Measurements from ENCODE around the gene CRADD. TPM values are rescaled to one million over a fixed set of nuclear protein-coding genes. Genes with fewer than 3 reads are reported as not detected.

The CRADD gene
- total RNA-seq, 4 donors from 2014 or later: 11.8 to 49.5 (median 31.4) TPM

GRCh38 chr12:93915411-93915810 is 238.2 kb downstream of the CRADD start:
- ATAC-seq: no peak
- WGBS, 2 donors (ENCODE audit: low coverage in 1 of 2): 80% methylated on average over 1 of the region's 3 CpGs; no CpG with 5 or more reads in 1 of the 2 donors
- no peak overlapping the region for H3K4me3 ChIP-seq
- TF ChIP-seq POLR2A (IDR thresholded peaks at IDR 0.05): no peak
- no peak for TF ChIP-seq POLR2AphosphoS5 (IDR thresholded peaks at IDR 0.05)
- TF ChIP-seq CTCF (IDR thresholded peaks at IDR 0.05): no peak
- no peak for TF ChIP-seq EP300 (IDR thresholded peaks at IDR 0.05)
- H3K27ac ChIP-seq: no peak overlapping the region
- no peaks in the 10 kb centered on the region for H3K36me3 ChIP-seq
- no peaks in the 10 kb centered on the region for H3K27me3 ChIP-seq
- H3K4me1 ChIP-seq: peaks cover 0 to 6% (median 0%) of the 10 kb centered on the region in 3 donors
- H3K9me3 ChIP-seq: no peaks in the 10 kb centered on the region

GRCh38 chr12:93916402-93916801 is 239.2 kb downstream of the CRADD start:
- H3K4me3 ChIP-seq: no peak overlapping the region

GRCh38 chr12:93918262-93918661 is 241.1 kb downstream of the CRADD start:
- no peaks in the 10 kb centered on the region for H3K36me3 ChIP-seq
- 38 to 53% methylated on average over 2 to 5 of the region's 6 CpGs for WGBS, 2 donors (ENCODE audit: low coverage in 1 of 2)
- no peaks in the 10 kb centered on the region for H3K27me3 ChIP-seq
- H3K4me1 ChIP-seq: peaks cover 0 to 6% (median 0%) of the 10 kb centered on the region in 3 donors
- no peaks in the 10 kb centered on the region for H3K9me3 ChIP-seq
- ATAC-seq: peak; percentile 43
- TF ChIP-seq POLR2AphosphoS5 (IDR thresholded peaks at IDR 0.05): peak; percentile 32
- no peak for TF ChIP-seq EP300 (IDR thresholded peaks at IDR 0.05)
- no peak overlapping the region for H3K4me3 ChIP-seq
- H3K27ac ChIP-seq: no peak overlapping the region

More at GRCh38 chr12:93916402-93916801, 239.2 kb downstream of the CRADD start:
- ATAC-seq: no peak
- Histone ChIP-seq H3K4me1 (peaks cover 0 to 6% (median 0%) of the 10 kb centered on the region in 3 donors), H3K36me3 (no peaks in the 10 kb centered on the region), H3K9me3 (no peaks in the 10 kb centered on the region), H3K27me3 (no peaks in the 10 kb centered on the region), H3K27ac (no peak overlapping the region)
- TF ChIP-seq EP300 (IDR thresholded peaks at IDR 0.05) (no peak), POLR2A (IDR thresholded peaks at IDR 0.05) (no peak), POLR2AphosphoS5 (IDR thresholded peaks at IDR 0.05) (no peak), CTCF (IDR thresholded peaks at IDR 0.05) (no peak)
- WGBS, 2 donors (ENCODE audit: low coverage in 1 of 2): 50 to 69% methylated on average over 2 to 3 of the region's 7 CpGs

GRCh38 chr12:93918900-93919299 is 241.7 kb downstream of the CRADD start:
- Histone ChIP-seq H3K27me3 (no peaks in the 10 kb centered on the region), H3K4me1 (peaks cover 0 to 6% (median 0%) of the 10 kb centered on the region in 3 donors), H3K36me3 (no peaks in the 10 kb centered on the region), H3K9me3 (no peaks in the 10 kb centered on the region), H3K27ac (no peak overlapping the region), H3K4me3 (no peak overlapping the region)
- WGBS, 2 donors (ENCODE audit: low coverage in 1 of 2): 87 to 100% methylated on average over 2 to 4 of the region's 4 CpGs
- TF ChIP-seq POLR2AphosphoS5 (IDR thresholded peaks at IDR 0.05) (no peak), CTCF (IDR thresholded peaks at IDR 0.05) (no peak), POLR2A (IDR thresholded peaks at IDR 0.05) (no peak), EP300 (IDR thresholded peaks at IDR 0.05) (no peak)
- ATAC-seq: no peak

GRCh38 chr12:93921521-93921920 is 244.3 kb downstream of the CRADD start:
- Histone ChIP-seq H3K9me3 (peaks cover 0 to 16% (median 0%) of the 10 kb centered on the region in 3 donors), H3K36me3 (no peaks in the 10 kb centered on the region), H3K4me1 (peaks cover 0 to 6% (median 0%) of the 10 kb centered on the region in 3 donors), H3K4me3 (no peak overlapping the region), H3K27ac (no peak overlapping the region), H3K27me3 (no peaks in the 10 kb centered on the region)
- 72 to 80% methylated on average over 2 to 3 of the region's 3 CpGs for WGBS, 2 donors (ENCODE audit: low coverage in 1 of 2)
- ATAC-seq: no peak
- TF ChIP-seq POLR2A (IDR thresholded peaks at IDR 0.05): no peak
- TF ChIP-seq EP300 (IDR thresholded peaks at IDR 0.05): no peak
- no peak for TF ChIP-seq CTCF (IDR thresholded peaks at IDR 0.05)
- TF ChIP-seq POLR2AphosphoS5 (IDR thresholded peaks at IDR 0.05): no peak
